G401 (cell line): ENCODE measurements around the gene STK24. TPM values are rescaled to one million over a fixed set of nuclear protein-coding genes. Genes with fewer than 3 reads are reported as not detected.
A peak's percentile ranks its signal among the peaks of the same experiment; 100 is the strongest.

Source experiments
- DNase-seq: peaks from one replicate; pipeline ENCODE4 v3.0.0-alpha.2; 2015; ENCODE audit warnings: low spot score
- in situ Hi-C: cut with HindIII; loops from 2 replicates; pipeline ENCODE4 v1.10.0; 2016; ENCODE audit warnings: low sequenced_read_pairs, mixed read lengths
- total RNA-seq: library from RNA; depleted of rRNA; stranded (reverse); fragments of >200 nt; shearing (Covaris generic); gene quantifications from 2 replicates; pipeline ENCODE4 v1.2.3, GENCODE V29; 2014

Gene STK24
- total RNA-seq, 1 experiment from 2014 or later, result 96.3 TPM

DNA sequence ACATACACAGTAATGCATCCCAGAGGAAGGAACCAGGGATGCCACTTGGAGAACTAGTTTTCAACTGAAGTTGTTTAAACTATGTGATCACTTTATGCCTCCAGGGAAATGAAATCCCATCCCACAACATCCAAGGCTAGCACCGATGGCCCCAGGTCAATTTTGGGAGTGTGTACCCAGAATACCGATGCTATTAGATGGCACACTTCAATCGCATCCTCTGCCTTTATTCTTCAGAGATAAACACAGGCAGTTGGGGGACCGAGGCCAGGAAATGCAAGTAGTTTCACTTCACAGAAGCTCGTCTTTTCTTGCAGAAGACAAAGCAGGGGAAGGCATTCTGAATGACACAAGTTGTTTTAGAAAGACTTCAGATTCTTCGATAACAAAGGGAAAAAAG, 13.8 kb downstream of the STK24 start:
- in situ Hi-C loops, result no loop called here
- DNase-seq, result no peak

DNA sequence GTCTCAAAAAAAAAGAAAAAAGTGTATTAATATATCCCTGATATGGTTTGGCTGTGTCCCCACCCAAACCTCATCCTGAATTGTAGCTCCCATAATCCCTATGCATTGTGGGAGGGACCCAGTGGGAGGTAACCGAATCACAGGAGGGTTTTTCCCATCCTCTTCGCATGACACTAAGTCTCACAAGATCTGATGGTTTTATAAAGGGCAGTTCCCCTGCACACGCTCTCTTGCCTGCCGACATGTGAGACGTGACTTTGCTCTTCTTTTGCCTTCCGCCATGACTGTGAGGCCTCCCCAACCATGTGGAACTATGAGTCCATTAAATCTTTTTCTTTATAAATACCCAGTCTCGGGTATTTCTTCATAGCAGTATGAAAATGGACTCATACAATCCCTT, 17.7 kb downstream of the STK24 start:
- no peak for DNase-seq
- in situ Hi-C loops, result no loop called here

DNA sequence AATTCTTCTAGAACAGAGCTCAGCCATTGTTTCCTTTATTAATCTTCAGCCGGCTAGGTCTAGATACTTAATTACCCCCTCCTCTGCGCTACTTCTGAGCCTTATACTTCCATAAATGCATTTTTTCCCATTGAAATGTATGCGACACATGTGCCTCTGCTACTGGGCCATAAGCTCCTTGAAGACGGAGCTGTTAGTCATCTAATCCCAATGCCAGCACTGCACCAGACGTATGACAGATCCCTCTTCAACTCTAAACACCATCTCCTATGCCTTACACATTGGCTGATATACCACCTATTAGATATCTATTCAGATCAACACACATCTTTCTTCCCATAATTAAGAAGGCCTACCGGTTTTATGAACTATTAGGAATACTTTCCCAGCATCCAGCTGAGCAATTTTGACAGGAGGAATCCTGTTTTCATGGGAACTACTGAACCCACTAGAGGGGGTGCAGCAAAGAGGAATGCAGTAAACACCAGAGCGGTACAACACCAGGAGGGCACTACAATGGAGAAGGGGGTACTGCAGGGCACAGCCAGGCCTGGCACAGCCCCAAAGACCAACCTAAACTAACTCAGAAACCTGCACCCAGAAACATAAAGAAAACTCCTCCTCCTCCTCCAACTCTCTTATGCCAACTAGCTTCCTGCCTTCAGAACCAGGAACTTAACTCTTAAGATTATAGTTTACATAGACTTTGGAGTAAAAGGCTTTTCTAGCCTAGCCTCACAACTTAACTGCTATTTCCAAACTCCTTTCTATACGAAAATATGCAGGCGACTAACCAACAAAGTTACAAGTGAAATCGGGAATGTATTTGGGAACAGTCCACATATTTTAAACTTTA, 18.7 kb downstream of the STK24 start:
- DNase-seq, result no peak
- in situ Hi-C loops, result no loop called here

DNA sequence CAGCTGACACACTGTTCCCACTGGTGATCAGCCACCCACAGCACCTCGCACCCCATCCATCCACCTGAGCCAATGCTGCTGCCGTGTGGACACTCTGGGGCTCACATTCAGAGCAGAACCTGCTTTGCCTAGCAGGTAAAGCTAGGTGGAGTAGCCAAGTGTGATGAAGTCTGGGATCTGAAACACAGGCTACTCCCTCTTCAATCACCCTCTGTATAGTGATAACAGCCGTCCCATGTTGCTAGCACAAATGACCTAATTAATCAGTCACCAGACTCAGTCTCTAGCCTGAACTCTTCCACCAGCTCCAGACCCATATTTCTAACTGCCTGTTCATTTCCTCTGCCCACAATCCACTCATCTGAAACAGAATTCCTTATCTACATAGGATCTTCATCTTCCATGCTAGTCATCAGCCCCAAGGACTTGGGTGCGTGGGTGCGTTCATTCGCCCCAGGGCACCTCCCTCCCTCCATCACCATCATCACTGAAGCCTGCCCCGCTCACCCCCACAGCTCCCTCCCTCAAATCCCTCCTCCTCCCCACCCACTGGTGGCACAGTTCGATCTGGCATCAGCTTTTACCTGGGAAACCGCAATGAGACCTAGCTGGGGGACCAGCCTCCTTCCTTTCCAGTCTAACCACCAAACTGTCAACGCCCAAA, 19.8 kb downstream of the STK24 start:
- DNase-seq, result peak; percentile 36
- in situ Hi-C loops, result no loop called here

DNA sequence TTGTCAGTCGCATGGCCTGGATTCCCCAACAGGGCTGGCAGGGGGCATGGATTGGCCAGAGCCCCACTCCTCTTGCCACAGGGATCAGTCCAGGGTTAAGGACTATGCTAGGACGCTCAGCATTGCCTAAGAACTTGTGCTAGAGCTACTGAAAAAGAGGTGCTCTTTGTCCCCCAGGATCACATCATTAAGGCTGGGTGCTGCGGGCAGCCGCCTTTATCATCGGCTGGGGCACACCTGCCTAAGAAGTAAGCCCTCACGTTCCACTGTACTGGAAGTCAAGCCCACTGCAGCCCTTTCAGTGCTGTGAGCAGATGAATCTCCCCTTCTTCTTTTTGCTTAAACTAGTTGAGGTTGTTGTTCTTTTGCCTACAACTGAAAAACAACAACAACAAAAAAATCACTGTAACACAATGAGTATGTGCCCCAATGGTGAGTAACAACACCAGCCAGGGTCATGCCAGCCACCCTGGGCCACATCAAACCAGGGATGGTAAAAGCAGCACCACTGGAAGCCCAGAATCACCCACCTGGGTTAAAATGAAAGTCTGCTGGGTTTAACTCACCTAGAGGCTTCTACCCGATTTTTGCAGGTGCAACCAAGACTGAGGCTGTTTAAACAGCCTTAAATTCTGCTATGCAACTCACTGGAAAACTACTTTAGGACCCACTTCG, 20.6 kb downstream of the STK24 start:
- DNase-seq, result no peak
- in situ Hi-C loops, result no loop called here

DNA sequence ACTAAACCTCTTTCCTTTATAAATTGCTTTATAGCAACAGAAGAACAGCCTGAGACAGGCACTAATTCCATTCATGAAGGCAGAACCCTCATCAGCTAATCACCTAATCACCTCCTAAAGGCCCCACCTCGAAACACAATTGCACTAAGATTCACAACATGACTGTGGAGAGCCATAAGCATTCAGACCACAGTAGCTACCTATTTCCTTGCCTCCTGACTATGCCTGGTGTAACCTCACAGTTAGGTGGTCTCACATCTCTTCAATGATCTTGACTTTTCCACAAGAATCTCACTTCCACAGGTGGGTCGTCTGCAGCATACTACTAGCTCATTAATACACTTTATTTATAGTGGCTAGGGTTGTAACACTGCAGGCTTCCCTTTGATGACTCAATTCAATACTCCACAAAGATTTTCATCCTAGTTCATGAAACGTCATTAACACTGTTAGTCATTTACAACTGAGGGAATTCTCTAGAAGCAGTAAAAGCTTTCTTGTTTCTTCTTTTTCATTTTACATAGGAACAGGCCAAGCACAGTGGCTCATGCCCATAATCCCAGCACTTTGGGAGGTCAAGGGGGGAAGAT, 27.1 kb downstream of the STK24 start:
- in situ Hi-C loops, result no loop called here
- no peak for DNase-seq

DNA sequence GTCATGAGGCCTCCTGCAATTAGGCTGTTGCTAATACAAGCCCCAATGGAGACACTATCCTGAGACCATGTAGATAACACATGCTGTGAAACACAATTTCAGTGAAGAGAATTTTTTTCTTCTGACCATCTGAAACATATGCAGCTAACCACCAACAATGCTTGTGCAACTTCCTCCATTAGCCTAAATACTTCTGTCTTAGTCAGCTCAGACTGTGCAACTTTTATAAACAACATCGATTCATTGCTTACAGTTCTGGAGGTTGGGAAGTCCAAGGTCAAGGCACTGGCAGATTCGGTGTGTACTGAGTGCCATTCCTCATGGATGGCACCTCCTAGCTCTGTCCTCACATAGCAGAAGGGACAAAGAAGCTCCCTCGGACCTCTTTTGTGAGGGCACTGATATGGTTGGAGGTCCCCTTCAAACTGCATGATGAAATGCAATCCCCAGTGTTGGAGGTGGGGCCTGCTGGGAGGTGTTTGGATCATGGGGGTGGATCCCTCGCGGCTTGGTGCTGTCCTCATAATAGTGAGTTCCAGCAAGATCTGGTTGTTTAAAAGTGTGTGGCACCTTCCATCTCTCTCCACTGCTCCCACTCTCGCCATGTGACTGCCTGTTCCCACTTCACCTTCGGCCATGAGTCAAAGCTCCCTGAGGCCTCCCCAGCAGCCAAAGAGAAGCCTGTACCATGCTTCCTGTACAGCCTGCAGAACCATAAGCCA, 27.7 kb downstream of the STK24 start:
- DNase-seq, result no peak
- in situ Hi-C loops, result no loop called here

DNA sequence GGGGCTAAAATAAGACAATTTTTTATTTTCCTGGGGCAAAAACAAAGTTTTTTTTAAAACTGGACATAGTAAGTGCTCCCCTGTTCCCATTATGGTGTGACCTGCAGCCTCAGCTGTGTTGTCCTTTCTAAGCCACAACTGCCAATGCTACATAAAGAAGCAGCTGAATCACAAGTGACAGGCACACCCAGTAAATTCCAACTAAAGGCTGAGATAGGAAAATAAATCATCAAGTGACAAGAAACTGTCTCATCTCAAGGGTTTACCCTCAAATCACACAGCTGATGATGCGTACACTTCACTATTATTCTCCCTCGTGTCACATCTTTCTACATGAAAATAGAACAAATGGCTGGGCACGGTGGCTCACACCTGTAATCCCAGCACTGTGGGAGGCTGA, 28.7 kb downstream of the STK24 start:
- in situ Hi-C loops, result no loop called here
- DNase-seq, result no peak

DNA sequence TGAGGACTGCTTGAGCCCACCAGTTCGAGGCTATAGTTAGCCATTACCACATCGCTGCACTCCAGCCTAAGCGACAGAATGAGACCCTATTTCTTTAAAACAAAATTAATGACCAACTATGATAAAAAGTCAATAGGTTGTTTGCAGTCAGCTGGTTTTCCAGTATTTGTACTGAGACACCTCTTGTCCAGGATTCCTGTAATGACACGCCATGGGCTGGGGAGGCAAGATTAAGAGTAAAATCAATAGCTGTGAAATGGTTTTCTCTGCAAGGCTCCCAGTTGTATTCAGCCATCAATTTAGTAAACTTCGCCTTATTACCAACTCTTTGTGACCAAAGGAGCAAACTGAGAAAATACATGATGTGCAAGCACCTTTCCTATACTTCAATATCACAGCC, 29.5 kb downstream of the STK24 start:
- no peak for DNase-seq
- in situ Hi-C loops, result no loop called here

DNA sequence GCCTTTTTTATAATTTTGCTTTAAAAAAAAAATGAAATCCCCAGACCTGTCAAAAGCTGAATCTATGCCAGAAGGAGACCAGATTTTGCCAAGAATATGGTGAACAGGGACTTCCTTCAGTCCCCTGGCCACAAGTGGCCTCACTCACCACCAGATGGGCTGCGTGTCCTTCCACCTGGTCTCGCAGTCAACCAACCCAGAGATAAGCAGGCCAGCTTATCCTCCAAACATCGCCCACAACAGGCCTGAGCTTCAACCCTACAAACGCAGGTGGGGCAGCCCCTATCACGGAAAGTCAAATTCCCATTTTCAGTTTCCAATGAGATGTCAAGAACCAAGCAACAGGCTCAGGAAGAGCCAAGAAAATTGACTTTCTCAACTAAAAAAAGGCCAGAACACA, 30.5 kb downstream of the STK24 start:
- in situ Hi-C loops, result no loop called here
- DNase-seq, result no peak

DNA sequence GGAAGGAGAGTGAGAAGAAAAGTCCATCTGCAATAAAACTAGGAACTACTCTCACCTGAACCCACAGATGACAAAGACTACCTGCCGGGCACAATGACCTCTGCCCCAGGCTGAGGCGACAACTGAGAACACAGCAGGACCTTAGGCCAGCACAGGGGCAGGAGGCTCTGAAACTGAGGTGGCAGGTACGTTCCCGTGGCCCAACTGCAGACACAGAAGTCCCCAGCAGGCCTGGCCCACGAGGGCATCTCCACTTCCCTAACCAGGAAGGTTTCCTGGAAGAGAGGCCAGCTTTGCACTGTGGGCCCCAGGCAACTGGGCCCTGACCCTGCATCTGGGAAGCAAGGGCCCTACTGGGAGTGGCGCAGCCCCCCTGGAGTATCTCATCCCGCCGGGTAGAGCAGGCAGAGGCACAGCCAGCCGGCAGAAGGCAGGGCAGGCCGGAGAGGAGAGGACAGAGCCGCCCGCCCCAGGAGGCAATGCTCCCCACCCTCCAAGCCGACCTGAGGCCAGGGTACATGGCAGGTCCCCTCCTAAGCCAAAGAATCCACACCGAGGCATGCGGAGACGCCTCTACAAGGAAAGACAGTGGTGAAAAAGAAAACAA, 32.7 kb downstream of the STK24 start:
- in situ Hi-C loops, result no loop called here
- no peak for DNase-seq

DNA sequence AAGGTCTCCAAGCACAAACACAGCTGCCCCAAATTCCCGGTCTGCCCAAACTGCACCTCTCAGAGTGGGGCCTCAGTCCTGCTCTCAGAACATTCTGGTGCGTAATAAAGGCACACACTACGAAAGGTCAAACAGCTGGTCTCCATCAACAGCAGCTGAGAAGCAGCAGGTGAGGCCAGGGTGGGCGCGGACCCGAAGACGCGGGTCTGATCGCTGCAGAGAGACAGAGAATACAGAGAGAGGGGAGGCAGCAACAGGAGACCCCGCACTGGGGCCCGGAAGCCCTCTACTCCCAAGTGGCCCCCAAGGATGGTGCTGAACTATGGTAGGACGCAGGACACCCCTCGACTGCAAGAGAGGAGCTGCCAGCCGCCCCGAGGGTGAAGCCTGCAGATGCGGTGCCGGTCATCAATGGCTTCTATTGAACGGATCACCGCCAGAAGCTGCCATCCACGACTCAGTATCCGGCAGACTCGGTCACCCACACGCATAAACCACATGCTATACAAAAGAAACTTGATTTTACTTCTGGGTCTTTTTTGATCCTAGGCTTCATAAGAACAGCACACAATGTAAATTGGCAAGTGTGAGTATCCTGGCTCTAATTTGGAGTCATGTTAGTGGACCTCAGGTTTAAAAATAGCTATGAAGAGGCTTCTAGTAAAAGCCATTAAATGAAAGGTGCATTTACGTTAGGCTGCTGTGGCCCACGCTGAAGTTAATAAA, 33.4 kb downstream of the STK24 start:
- DNase-seq, result no peak
- in situ Hi-C loops, result no loop called here

DNA sequence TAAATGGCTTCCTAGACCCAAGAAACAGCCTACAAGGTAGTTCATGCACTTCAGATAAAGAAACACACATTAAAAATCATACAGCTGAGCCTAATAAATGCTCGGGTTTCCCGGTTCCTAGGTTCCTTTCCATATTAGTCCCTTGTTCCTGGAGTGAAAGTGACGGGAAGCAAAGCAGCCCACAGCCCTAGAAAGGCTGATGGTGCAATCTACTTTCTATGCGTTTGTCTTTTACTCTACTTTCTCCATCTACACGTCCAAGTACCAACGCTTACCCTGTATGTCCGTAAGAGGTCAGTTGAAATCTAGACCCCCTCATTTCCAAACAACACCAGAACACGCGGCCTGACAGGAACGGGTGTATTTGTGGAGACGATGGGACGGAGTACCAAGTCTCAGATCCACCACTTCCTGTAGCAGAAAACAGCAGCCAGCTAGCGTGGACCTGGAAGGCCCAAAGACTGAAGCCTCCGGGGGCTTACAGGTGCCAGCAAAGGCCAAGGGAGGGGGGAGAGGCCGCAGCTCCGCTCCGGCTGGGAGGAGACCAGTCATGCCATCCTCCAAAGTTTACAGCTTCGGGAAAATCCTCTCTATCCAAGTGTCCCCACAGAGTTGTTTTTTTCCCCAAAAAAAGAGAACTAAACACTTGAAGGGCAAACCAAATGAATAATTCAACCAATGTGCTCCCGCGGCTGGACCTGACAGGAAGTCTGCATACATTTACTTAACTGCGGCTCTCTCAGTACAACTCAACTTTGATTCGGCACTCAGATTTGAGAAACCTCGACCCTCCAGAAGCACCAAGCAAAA, 34.1 kb downstream of the STK24 start:
- no peak for DNase-seq
- in situ Hi-C loops, result no loop called here

DNA sequence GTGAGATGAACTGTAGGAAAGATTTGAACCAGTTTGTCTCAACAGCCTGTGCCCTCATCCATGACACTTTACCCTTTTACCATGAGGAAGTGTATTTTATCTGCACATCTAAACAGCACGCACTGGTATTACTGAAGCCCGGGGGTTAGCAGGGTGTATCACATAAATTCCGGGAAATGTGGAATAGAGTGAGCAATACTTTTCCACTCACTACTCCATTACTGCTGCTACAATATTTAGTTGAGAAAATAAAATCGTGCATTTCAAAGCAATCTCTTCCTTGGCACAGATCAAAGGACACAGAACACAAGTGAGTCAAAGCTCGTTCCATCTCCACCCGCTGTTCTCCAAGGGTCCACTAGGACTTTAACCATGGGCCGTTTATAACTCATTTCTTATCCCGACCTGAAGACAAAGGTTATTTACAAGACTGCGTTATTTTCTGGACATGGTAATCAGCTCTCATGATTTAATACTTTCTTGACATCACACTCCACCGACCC, 35.2 kb downstream of the STK24 start:
- in situ Hi-C loops, result no loop called here
- no peak for DNase-seq

DNA sequence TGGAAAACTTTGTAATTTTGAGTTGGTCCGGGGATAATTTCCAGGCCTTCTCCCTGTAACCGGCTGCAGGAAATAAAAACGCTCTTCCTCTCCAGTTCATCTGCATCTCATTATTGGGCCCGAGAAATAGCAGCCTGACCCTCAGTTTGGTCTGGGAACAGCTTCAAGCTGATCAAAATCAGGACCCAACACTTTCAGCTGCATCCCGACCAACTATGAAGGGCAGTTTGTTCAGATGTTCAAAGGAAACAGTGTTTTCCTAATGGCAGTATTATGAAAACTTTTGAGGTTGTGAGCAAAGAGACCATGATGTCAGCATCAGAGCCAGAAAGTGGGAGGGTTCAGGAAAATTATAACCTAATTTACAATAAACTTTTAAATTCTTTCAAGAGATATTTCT, 35.7 kb downstream of the STK24 start:
- in situ Hi-C loops, result no loop called here
- DNase-seq, result no peak

DNA sequence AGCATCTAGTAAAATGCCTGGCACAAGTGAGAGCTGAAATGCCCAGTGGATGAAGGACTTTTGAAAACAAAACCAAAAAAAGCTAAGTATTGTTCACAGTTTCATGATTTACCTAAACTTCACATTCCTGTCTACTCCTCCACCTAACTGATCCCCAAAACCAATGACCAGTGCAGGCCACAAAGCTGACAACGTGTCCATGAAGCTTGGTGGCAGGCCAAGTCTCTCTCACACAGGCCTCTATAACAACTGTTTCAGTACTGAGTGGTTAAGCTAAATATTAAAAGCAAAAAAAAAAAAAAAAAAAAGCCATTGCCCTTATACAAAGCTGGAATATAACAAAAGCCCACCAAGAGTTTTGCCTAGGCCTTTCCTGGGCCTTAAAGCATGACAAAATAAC, 36.4 kb downstream of the STK24 start:
- in situ Hi-C loops, result no loop called here
- no peak for DNase-seq

DNA sequence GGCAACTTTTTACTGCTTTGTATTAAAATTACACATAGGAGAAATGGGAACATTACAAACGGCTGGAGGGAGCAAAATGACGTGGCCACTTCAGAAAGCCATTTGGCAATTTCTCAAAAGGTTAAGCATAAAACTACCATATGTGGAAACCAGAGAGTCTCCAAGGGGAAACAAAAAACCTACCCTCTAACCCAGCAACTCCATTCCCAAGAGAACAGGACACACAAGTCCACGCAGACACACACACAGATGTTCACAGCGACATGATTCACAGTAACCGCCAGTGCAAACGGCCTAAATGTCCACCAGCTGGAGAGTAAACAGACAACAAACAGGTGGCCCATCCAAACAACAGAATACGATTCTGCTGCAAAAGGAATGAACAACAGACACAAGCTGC, 37.2 kb downstream of the STK24 start:
- in situ Hi-C loops, result no loop called here
- DNase-seq, result no peak
